Renal pelvis (tissue), 4 donors: ENCODE measurements around the gene RAPGEF5. TPM values are rescaled to one million over a fixed set of nuclear protein-coding genes. Genes with fewer than 3 reads are reported as not detected.

Source experiments
- DNase-seq: peaks from one replicate; pipeline ENCODE4 v3.0.0-alpha.2; 2013
- polyA plus RNA-seq, 3 donors: library from polyadenylated mRNA; unstranded; fragments of 120-200 nt; gene quantifications; one replicate each; pipeline ENCODE4 v1.2.1, GENCODE V29; 2013; ENCODE audit not compliant: insufficient read length in 3 of 3

Gene RAPGEF5
- polyA plus RNA-seq, 3 donors = 32.0 to 38.6 (median 33.1) TPM

DNA sequence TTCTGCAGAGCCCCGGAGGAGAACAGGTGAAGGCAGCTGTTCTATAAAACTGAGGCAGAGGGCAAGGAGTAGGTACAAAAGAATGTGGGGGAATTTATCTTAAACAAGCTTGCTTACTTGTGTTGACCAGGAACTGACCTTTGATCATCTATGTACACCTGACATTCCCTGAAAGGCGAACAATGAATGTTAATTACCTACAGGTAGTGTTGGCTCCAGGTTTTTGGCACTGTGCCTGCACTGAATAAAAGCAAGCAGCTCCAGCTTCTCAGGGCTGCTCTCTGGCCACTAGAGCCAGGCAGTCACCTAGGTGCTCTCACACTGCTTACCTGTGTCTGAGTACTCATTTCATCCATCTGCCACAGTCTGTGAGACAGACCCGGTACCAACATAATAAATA is 87.0 kb downstream of the RAPGEF5 start:
- no peak for DNase-seq

DNA sequence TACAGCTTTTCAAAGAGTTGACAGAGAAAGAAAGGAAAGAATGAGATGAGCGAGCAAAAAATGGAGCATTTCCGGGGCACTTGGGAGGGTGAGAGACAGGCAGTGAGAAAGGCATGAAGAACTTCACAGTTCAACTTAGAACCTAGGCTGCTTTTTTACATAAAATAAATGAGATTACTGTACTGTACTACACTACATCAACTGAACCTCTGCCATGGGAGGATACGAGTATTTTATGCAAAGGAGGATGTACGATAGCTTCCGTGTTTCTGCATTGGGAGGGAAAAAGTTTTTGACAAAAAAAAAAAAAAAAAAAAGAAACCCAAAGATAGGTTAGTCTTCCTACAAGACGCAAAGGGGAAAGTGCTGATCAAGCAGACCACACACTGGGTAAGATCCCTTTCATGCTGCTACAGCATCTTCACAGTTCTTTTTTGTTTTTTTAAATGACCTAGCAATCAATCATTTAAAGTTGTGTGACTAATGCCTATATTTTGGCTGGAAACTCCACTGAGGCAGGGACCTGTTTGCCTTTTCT is 88.0 kb downstream of the RAPGEF5 start:
- DNase-seq = no peak

DNA sequence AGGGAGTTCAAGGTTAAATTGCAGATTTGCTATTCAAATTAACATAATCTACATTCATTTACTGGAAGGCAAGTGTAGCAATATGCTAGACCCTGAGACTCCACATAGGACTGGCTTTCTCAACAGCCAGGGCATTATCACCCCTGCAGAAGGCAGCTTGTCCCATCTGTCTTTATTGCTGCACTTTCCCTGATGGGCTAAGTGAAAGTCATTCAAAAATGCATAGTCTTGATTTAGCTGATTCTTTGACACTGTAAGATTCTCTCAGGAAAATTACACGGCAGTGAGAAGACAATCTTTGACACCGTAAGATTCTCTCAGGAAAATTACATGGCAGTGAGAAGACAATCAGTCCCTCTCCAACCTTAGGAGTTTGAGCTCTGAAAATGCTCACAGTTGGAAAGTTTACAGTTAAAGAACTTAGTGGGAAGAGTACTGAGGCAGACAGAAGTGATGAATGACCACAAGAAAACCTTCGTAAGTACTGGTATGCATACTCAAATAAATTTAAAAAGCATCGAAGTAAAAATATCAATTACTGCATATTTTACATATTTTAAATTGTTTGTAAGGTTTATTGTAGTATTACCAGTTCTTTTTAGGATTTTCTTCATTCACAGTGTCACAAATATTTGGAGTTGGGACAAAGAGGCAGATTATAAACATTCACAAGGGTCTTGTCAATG is 88.9 kb downstream of the RAPGEF5 start:
- DNase-seq = no peak

DNA sequence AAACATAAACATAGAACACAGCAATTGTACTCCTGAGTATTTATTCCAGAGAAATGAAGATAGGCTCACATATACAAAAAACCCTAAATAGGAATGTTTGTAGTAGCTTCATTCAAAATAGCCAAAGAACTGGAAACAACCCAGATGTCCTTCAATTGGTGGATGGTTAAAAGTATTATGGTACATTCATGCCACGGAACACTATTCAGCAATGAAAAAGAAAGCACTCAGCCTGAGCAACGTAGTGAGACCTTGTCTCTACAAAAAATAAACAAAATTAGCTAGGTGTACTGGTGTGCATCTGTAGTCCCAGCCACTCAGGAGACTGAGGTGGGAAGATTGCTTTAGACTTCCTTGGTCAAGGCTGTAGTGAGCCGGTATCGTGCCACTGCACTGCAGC is 94.4 kb downstream of the RAPGEF5 start:
- DNase-seq = no peak

DNA sequence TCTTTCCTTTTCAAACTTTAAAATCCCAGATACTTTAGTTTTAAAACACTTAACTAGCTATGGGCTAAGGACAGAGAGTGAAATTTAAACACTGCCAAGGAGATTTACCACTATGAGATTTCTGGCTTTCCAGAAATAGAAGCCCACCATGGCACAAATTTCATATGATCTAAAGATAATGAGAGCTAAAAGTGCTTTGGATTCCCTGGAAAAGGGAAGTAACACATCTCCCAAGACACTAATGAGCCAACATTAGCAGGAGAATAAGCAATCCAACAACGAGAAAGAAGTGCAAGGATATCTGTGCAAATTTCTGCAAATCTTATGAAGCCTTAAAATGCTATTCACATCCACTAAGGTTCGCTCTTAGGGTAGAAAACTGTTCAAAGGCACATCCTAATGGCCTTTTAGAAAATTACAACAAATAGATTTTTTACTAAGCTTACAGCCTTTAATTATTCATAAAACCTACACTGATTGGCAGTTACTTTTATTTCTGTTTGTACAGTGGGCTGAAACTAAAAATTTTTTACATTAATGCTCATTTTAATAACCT is 100.3 kb downstream of the RAPGEF5 start:
- DNase-seq = no peak

DNA sequence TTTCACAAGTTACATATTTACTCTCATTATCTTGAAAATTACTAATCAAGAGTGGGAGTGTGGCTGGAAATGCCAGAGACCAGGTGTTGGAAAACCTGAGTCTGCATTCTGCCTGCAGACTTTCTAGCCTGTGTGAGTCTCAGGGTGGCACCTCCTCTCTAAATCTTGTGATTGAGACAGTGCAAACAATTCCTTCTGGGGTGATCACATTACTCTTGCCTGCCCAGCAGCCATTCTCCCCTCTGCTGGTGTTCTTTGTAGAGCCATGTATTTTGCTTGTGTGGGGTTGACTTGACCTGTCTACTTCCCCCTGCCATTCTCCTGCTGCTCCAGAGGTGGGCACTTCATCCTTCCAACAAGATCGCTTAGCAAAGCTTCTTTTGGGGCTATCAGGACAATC is 101.1 kb downstream of the RAPGEF5 start:
- DNase-seq = no peak

DNA sequence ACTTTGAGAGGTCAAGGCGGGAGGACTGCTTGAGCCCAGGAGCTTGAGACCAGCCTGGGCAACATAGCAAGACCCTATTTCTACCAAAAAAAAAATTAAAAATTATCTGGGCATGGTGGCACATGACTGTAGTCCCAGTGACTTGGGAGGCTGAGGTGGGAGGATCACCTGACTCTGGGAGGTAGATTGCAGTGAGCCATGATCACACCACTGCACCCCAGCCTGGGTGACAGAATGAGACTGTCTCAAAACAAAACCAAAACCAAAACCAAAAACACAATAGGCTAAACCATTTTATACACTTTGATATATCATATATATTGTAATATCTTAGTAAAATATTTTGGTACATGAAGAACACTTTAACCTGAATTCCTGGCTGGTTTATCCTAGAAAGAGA is 101.6 kb downstream of the RAPGEF5 start:
- no peak for DNase-seq

DNA sequence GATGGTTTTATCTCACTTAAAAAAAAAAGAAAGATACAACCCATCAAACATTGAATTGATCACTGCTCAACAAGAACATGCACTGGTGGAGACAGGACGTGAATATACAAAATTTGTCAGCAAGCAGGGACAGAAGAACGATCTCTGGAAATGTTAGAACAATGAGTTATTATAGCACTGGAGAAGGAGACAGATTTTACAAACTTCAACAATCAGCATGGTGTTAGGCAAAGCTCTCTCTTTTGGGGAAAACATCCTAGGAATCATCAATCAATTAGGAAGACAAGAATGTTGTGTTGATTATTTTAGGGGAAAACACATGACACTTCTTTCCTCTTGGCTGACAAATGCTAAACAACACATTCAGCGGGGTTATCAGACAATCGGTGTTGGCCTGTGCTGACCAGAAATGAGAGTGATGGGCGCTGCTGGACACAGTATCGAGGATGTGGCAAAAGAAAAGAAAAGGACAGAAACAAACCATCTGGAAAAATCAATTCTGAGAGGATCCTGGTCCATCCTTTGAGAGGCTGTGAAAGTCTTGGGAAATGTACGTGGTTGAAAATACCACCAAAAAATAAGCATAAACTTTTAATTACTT is 103.9 kb downstream of the RAPGEF5 start:
- DNase-seq = no peak

DNA sequence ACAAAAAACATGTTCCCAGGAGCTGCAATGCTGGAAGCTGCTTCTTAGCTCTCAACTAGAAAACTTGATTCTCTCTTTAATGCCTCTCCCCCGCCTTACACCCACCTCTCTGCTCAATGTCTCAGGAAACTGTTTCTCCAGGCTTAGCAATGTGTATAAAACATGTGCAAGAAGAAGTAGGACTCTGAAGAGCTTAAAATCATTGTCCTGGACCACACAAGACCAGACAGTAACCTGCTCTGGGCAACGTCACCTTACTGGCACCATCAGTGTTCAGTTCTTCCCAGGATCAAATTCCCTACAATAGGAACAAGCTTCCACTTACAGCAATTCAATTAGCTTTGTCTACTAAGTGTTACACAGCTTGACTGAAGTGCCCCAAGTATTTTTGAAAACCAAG is 104.9 kb downstream of the RAPGEF5 start:
- peak; percentile 55 for DNase-seq

DNA sequence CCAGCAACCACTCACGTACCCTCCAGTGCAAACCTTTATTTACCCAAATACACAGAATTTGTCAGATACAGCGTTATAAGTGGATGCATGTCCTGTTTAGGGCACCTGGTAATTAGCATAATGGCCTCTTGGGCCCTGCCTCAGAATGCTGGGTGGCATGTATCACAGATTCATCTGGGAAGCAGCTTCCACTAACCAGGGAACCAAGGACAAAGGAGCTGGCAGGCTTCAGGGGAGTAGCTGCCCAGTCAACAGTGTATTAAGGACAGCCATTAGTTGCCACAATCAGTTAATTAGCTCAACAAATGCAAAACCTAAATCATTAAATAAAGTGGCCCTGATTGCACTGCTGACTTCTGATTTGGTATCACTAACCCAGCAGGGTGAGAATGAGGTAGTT is 105.7 kb downstream of the RAPGEF5 start:
- no peak for DNase-seq

DNA sequence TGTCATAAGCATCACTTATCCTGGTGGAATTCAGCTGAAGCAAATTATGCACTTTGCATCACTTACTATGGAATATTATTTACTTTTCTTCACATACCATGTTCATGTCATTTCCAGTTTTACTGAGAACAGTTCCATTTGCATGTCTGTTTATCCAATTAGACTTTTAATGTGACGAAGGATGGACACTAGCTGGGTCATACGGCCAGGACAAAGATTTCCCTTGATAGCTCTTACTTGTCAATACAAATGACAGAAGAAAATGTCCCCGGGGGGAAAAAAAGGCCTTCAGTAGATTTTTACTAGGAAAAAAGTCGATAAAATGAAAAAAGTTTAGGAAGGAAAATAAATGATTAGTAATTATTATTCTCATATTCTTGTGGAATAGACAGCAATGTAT is 106.6 kb downstream of the RAPGEF5 start:
- DNase-seq = no peak

DNA sequence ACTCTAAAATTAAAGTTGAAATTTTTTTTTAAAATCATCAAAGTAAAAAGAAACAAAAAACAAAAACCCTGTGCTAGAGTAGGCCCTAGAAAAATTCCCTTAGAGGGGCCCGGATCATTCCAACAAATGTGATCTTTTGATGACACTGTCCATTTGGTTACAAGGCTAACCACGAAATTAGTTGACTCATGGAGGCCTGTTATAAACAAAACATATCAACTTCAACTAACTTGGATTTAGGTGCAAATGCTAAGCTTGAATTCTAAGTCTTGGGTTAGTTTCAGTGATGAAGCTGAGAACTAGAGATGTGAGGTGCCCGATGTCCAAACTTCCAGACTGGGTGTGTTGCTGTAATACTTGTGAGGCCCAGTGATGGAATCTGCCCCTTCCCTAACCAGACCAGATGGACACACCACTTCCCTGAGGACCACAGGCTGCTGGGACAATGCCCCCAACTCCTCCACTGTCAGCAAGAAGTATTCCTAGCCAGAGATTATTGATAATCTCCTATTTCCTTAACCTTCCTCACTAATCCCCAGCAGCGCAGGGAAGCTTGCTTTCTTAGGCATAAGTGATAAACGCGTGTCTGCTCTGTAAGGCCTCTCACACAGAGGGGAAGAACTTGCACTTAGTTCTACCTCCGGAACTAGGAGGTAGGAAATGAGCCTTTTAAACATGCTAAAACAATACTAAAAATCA is 108.7 kb downstream of the RAPGEF5 start:
- no peak for DNase-seq

DNA sequence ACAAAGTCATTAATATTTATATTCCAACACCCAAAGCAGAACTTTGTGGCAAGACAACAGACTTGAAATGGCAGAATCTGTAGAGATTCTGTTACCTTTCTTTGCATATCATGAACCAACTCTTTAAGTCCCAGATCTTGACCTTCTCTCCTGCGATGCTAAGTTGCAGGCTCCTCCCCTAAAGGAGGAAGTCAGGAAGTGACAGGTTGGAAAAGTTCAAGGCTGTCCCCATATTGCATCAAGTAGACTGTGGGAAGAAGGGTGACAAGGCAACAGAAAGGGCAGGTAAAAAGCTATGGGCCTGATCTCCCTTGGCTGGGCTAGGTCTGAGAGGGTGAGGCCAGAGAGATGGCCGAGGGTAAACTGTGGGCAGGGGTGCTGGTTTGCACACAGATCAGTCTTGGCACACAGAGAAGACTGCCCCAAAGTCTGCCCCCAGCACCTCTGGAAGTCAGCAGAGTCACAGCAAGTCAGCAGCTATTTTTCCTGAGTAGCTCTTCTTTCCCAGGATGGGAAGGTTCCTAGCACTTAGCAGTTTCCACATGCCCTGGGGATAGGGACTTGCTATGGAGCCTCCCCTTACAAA is 115.1 kb downstream of the RAPGEF5 start:
- no peak for DNase-seq

DNA sequence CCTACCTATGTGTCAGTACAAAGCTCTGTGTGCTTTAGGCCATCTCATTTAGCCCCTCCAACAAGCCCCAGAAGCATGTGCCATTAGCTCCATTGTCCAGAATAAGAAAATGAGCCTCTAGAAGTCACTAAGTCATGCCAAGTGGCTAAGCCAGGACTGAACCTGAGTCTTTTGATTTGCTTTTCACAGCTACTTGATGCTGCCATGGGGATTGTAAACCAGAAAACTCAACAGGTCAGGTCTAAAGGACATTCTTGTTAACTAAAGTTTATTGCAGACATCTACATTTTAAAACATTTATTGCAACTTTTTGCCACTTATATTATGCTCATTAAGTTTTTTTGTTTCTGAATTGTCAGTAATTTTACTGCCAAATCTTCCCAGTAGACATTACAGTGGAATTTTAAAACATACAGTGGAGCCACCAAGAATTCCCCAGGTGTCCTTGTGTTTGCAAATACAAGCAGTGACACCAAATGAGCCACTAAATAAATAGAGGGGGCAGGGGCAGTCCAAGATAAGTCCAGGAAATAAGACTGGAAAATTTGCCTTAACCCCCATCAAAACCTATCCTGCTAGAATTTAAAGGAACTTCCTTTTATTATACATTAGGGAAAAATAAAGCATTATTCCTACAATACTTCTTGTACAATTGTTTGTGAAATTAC is 115.9 kb downstream of the RAPGEF5 start:
- no peak for DNase-seq

DNA sequence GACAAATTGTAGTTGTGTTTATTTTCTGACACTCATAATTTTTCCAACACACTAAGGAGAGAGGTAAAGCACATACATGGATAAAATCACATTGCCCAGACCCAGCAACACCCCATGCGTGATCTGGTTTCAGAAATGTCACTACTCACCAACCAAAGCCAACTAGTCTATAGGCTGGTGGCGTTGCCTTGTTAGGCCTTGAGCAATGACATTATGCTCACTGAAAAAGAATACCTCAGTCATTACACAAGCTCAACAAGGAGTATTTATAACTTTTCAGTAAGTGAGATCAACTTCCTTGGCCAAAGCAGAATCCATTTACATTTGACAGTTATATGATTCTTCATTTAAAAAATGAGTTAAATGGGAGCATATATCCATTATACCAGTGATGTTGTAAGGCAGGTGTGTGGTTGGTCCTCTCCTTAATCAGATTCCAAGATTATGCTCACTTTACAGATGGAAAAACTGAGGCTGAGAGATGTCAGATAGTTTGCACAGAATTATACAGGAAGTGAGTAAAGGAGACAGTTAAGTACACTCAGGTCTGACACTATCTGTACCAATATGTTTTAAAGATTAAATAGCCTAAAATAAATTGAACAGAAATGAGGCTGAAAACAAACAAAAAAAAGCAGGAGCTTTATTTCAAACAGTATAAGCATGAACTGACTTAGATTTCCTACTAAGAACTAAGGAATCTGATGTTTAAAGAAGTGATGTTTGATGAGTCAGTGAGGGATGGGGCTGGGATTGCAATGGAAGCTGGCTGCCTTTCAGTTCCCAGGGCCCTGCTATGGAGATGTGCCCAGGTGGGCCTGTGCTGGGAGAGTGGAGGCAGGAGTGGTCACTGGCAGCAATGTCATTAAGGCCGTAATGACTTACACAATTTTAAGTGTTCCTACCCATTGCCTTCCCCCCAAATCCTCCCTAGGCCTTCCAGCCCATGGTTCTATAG is 118.3 kb downstream of the RAPGEF5 start:
- DNase-seq = no peak

DNA sequence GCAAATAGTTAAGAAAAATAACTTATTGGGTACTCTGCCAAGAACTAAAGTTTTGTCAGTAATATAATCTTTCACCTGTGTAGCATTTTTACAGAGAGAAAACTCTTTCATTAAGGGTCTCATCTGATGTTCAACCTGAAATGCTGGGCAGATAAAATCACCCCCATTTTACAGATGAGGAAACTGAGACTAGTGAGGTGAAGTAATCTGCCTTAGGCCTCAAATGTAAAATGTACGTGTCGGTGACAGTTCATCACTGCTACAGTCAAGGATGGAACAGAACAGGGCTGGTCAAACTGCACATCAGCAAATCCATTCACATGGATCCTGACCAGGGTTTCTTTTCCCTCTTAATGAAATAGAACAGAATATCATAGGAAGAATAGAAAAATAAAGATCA is 121.8 kb downstream of the RAPGEF5 start:
- no peak for DNase-seq

DNA sequence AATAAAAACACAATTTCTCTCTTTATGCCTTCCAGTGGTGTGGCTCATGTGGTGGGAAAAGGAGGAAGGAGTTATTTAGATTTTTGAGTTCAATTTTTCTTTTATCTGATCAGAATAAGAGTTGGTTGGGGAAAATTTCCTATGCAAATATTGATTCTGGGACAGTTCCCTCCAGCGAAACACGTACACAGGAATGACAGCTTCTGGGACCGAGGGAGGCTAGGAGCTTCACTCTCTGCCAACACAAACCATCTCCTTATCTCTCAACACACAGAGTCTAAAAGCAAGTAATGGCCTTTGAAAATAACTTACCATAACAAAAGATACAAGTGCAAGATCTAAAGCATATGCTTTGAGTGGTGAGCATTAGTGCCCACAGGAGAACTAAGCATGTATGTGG is 122.7 kb downstream of the RAPGEF5 start:
- no peak for DNase-seq

DNA sequence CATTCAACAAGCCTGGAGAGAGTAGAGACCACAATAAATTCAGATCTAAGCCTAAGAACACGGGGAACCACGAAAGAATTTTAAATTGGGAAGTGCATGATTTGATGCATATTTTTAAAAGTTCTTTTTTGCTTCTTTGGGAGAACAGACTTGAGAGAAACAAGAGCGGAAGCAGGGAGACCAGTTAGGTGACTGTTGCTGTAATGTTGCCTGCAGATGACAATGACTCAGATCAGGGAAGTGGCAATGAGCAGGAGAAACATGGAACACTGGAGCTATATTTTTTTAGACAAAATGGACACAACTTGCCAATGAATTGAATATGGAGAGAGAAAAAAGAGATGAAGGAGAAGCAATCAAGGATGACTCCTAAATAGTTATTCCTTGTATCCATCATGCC is 125.1 kb downstream of the RAPGEF5 start:
- DNase-seq = no peak

DNA sequence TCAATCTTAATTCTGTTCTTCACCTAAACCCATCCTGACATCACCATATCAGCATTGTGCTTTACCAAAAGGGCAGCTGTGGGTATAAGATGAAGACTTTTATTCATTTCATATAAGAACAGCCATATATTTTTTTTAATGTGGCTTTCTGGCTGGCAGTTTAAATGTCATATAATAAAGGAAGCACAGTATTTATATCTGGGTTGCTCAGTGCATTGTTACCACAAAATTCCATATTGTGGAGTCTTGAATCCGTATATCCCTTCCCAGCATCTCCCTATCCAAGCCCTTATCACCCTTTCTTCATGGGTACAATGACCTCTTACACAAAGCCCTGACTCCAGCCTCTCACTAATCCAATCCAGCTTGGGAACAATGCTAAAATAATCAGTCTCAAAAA is 125.8 kb downstream of the RAPGEF5 start:
- no peak for DNase-seq

DNA sequence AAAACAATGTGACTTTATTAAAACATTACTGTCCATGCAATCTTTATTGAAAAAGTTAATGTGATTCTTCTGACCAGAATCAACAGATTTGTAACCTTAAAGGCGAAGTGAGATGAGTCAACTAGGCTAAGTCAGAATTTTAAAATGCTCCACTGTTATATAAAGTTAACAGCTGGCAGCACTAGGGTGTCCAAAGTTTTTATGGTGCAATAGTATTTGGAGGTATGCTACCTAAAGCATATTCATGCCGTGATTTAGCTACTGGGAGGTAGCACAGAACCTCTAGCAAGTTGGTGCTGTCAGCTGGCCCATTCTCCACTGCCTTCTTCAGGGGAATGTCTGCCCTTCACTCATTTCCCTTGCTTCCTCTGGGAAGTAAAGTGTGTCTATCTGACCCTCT is 126.7 kb downstream of the RAPGEF5 start:
- no peak for DNase-seq

DNA sequence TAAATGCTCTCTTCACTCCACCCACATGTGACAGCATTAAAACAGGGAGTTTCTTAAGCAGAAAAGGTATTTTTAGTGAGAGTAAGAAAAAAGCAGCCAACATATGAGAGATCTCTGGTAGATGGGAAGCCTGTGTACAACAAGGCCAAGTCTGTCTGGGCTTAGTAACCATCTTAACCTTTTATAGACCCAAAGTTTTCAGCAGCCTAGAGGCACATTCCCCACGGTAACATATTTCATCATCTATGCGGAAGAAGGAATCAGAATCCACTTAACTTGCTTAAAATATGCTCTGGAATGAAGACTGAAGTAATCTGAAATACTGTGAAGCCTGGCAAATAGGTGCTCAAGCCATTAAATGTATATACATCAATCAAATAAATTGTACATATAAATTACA is 127.8 kb downstream of the RAPGEF5 start:
- no peak for DNase-seq
